Aorta (tissue), 5 donors: ENCODE measurements around the gene PHETA2. TPM values are rescaled to one million over a fixed set of nuclear protein-coding genes. Genes with fewer than 3 reads are reported as not detected.
A peak's percentile ranks its signal among the peaks of the same experiment; 100 is the strongest.

Experiments
- ATAC-seq: fragments of 200-7000 bp; cut with Tn5 transposase; one replicate; pipeline ENCODE4 v1.9.1; 2022; ENCODE audit warnings: moderate library complexity; ENCODE audit not compliant: low FRiP score
- DNase-seq, 2 donors: peaks; one replicate each; pipeline ENCODE4 v3.0.0-alpha.2; 2020
- H3K27ac ChIP-seq, 2 donors: one replicate each; pipeline ENCODE4 v1.5.1; 2013; ENCODE audit warnings: low read length in 2 of 2, mild to moderate bottlenecking in 2 of 2, moderate library complexity in 2 of 2, control low read depth in 1 of 2, inconsistent platforms in 1 of 2, low read depth in 1 of 2
- H3K27me3 ChIP-seq, 2 donors: one replicate each; pipeline ENCODE4 v1.6.1; 2013; ENCODE audit warnings: control low read depth in 1 of 2, low read length in 1 of 2, mild to moderate bottlenecking in 1 of 2, moderate library complexity in 1 of 2; ENCODE audit not compliant: insufficient read depth in 2 of 2, control insufficient read depth in 1 of 2
- H3K36me3 ChIP-seq, 2 donors: one replicate each; pipeline ENCODE4 v1.6.1; 2013; ENCODE audit warnings: control low read depth in 1 of 2, low read length in 1 of 2, mild to moderate bottlenecking in 1 of 2; ENCODE audit not compliant: insufficient read depth in 2 of 2, control insufficient read depth in 1 of 2
- H3K4me1 ChIP-seq, 2 donors: one replicate each; pipeline ENCODE4 v1.6.1; 2013; ENCODE audit warnings: low read length in 2 of 2, control low read depth in 1 of 2, mild to moderate bottlenecking in 1 of 2, moderate library complexity in 1 of 2; ENCODE audit not compliant: insufficient read depth in 2 of 2, control insufficient read depth in 1 of 2
- H3K4me3 ChIP-seq, 2 donors: one replicate each; pipeline ENCODE4 v1.5.1; 2013; ENCODE audit warnings: low read length in 2 of 2, control low read depth in 1 of 2, mild to moderate bottlenecking in 1 of 2
- H3K9me3 ChIP-seq: one replicate; pipeline ENCODE4 v1.6.1; 2013; ENCODE audit warnings: mild to moderate bottlenecking, low read length; ENCODE audit not compliant: control insufficient read depth
- WGBS, 2 donors: extraction: QIAGEN DNeasy Blood & Tissue Kit; methylation state at CpG; one replicate each; pipeline ENCODE4 v1.1.7; 2013; 5-methylcytosine and 5-hydroxymethylcytosine counted together
- intact Hi-C, 2 donors: fragments of 100-400 bp; cut with DNase I; formaldehyde crosslinking; loops; one replicate each; pipeline versions ENCODE4 v1.14.2 to v1.15.0; 2022
- polyA plus RNA-seq, 2 donors: library from polyadenylated mRNA; stranded (reverse); fragments of 200-250 nt; gene quantifications; one replicate each; pipeline ENCODE4 v1.2.3, GENCODE V29; 2013
- total RNA-seq, 2 donors: library from RNA; stranded (reverse); fragmentation: NEBNext Ultra II Directional; extraction: Animal tissue kit (Norgen Biotek cat#: 25700); gene quantifications; one replicate each; pipeline ENCODE4 v1.2.1, GENCODE V29; 2021
- donor health status: healthy with polysubstance abuse.
- donor health status: Bipolar disorder and iron deficiency.
- donor health status: DM: no; HTN: no; CAD: no.
- donor health status: DM: no; HTN: no; CAD: no.
- donor health status: DM: yes; HTN: yes; CAD: no.

The PHETA2 gene
- total and polyA plus RNA-seq, 4 donors, result 12.8 to 24.4 (median 15.5) TPM

- no peak overlapping the region for H3K27ac ChIP-seq
- WGBS, 2 donors, result 84 to 85% methylated on average over 3 of the region's 3 CpGs
- DNase-seq, result no peak
These were observed 21.3 kb upstream of the PHETA2 start for GRCh38 chr22:42052765-42053164.

GRCh38 chr22:42056757-42057511, 17.1 kb upstream of the PHETA2 start:
- 92 to 95% methylated on average over 1 of the region's 1 CpG for WGBS, 2 donors
- Histone ChIP-seq H3K27ac (no peak overlapping the region), H3K36me3 (peaks cover 0 to 2% of the 10 kb centered on the region in 2 donors), H3K4me1 (no peaks in the 10 kb centered on the region), H3K9me3 (no peaks in the 10 kb centered on the region), H3K4me3 (no peak overlapping the region), H3K27me3 (no peaks in the 10 kb centered on the region)
- no peak for DNase-seq
- ATAC-seq, result no peak
- intact Hi-C loops, result no loop called here

More at GRCh38 chr22:42052765-42053164, 21.3 kb upstream of the PHETA2 start:
- Histone ChIP-seq H3K36me3 (no peaks in the 10 kb centered on the region), H3K9me3 (no peaks in the 10 kb centered on the region), H3K4me1 (no peaks in the 10 kb centered on the region), H3K4me3 (no peak overlapping the region), H3K27me3 (no peaks in the 10 kb centered on the region)
- intact Hi-C loops, result no loop called here
- no peak for ATAC-seq

GRCh38 chr22:42060489-42060888, 13.6 kb upstream of the PHETA2 start:
- ATAC-seq (no peak), DNase-seq (no peak)
- no peak overlapping the region for H3K4me3 ChIP-seq
- intact Hi-C loops, result no loop called here
- peaks cover 0 to 4% of the 10 kb centered on the region in 2 donors for H3K36me3 ChIP-seq
- WGBS, 2 donors, result 94 to 96% methylated on average over 5 of the region's 5 CpGs
- no peaks in the 10 kb centered on the region for H3K9me3 ChIP-seq
- H3K4me1 ChIP-seq, result no peaks in the 10 kb centered on the region
- H3K27me3 ChIP-seq, result no peaks in the 10 kb centered on the region
- H3K27ac ChIP-seq, result no peak overlapping the region

- no peaks in the 10 kb centered on the region for H3K4me1 ChIP-seq
- ATAC-seq (peak; percentile 7), DNase-seq (no peak)
- H3K9me3 ChIP-seq, result no peaks in the 10 kb centered on the region
- no peak overlapping the region for H3K4me3 ChIP-seq
- H3K36me3 ChIP-seq, result peaks cover 0 to 4% of the 10 kb centered on the region in 2 donors
- intact Hi-C loops, result no loop called here
- 96% methylated on average over 7 of the region's 7 CpGs for WGBS, 2 donors
- H3K27ac ChIP-seq, result no peak overlapping the region
- H3K27me3 ChIP-seq, result no peaks in the 10 kb centered on the region
These were observed 13.0 kb upstream of the PHETA2 start for GRCh38 chr22:42061041-42061440.

GRCh38 chr22:42062506-42063170, 11.4 kb upstream of the PHETA2 start:
- intact Hi-C loops, result no loop called here
- DNase-seq, result no peak
- 93 to 96% methylated on average over 10 of the region's 10 CpGs for WGBS, 2 donors
- H3K4me1 ChIP-seq, result no peaks in the 10 kb centered on the region
- H3K27ac ChIP-seq, result no peak overlapping the region
- no peak for ATAC-seq
- peaks cover 0 to 4% of the 10 kb centered on the region in 2 donors for H3K36me3 ChIP-seq
- H3K27me3 ChIP-seq, result no peaks in the 10 kb centered on the region
- no peaks in the 10 kb centered on the region for H3K9me3 ChIP-seq
- H3K4me3 ChIP-seq, result no peak overlapping the region

- Histone ChIP-seq H3K27me3 (no peaks in the 10 kb centered on the region), H3K36me3 (peaks cover 0 to 4% of the 10 kb centered on the region in 2 donors), H3K4me3 (no peak overlapping the region), H3K27ac (no peak overlapping the region), H3K4me1 (no peaks in the 10 kb centered on the region), H3K9me3 (no peaks in the 10 kb centered on the region)
- intact Hi-C loops, result no loop called here
- 95 to 100% methylated on average over 1 of the region's 1 CpG for WGBS, 2 donors
- no peak for DNase-seq
- ATAC-seq, result no peak
These were observed 9.4 kb upstream of the PHETA2 start for GRCh38 chr22:42064629-42065028.

GRCh38 chr22:42065438-42066125, 8.5 kb upstream of the PHETA2 start:
- WGBS, 2 donors, result 82 to 83% methylated on average over 13 of the region's 13 CpGs
- Histone ChIP-seq H3K36me3 (peaks cover 0 to 4% of the 10 kb centered on the region in 2 donors), H3K4me3 (no peak overlapping the region), H3K4me1 (no peaks in the 10 kb centered on the region), H3K9me3 (no peaks in the 10 kb centered on the region), H3K27ac (no peak overlapping the region), H3K27me3 (no peaks in the 10 kb centered on the region)
- intact Hi-C loops, result no loop called here
- ATAC-seq, result no peak
- no peak for DNase-seq

GRCh38 chr22:42066126-42066761, 7.8 kb upstream of the PHETA2 start:
- H3K27ac ChIP-seq, result no peak overlapping the region
- DNase-seq (no peak), ATAC-seq (no peak)
- H3K36me3 ChIP-seq, result peaks cover 0 to 3% of the 10 kb centered on the region in 2 donors
- no peaks in the 10 kb centered on the region for H3K4me1 ChIP-seq
- H3K9me3 ChIP-seq, result no peaks in the 10 kb centered on the region
- no peak overlapping the region for H3K4me3 ChIP-seq
- H3K27me3 ChIP-seq, result no peaks in the 10 kb centered on the region
- 94 to 96% methylated on average over 7 of the region's 7 CpGs for WGBS, 2 donors
- intact Hi-C loops, result no loop called here
